GM21515 (cell line): ENCODE results near the gene PPARA.
"Not testable (repeated sequence)": the region's sequence is repeated elsewhere in the genome, so short reads cannot be mapped to it uniquely, and the experiment has no call there.

Source experiments
- ATAC-seq: cut with Tn5 transposase; IDR thresholded peaks from one replicate; pipeline ENCODE4 v1.9.1; 2021; ENCODE audit not compliant: unreplicated experiment

The PPARA gene

GRCh38 chr22:46240506-46240905, 90.2 kb downstream of the PPARA start:
- no peak for ATAC-seq

GRCh38 chr22:46240907-46241306, 90.6 kb downstream of the PPARA start:
- no peak for ATAC-seq

GRCh38 chr22:46241396-46242007, 91.2 kb downstream of the PPARA start:
- ATAC-seq = no peak

- no peak for ATAC-seq
Measured at GRCh38 chr22:46242076-46242475, 91.8 kb downstream of the PPARA start.

GRCh38 chr22:46244771-46245170, 94.4 kb downstream of the PPARA start:
- no peak for ATAC-seq

- ATAC-seq = no peak
Measured at GRCh38 chr22:46245511-46245910, 95.2 kb downstream of the PPARA start.

- no peak for ATAC-seq
Measured at GRCh38 chr22:46246178-46246577, 95.9 kb downstream of the PPARA start.

GRCh38 chr22:46247443-46247975, 97.2 kb downstream of the PPARA start:
- no peak for ATAC-seq

GRCh38 chr22:46250035-46250782, 99.9 kb downstream of the PPARA start, which contains the start of gene CDPF1:
TSS of gene CDPF1 (minus strand) at chr22:46250293. CDS start at chr22:46248284, 2,009 bp downstream.
- peak; percentile 74 for ATAC-seq

- no peak for ATAC-seq
Measured at GRCh38 chr22:46250783-46251125, 100.4 kb downstream of the PPARA start.

GRCh38 chr22:46251266-46251665, 100.9 kb downstream of the PPARA start:
- no peak for ATAC-seq

GRCh38 chr22:46251816-46252380, 101.6 kb downstream of the PPARA start:
- ATAC-seq = no peak

GRCh38 chr22:46256358-46256958, 106.1 kb downstream of the PPARA start:
- no peak for ATAC-seq

- no peak for ATAC-seq
Measured at GRCh38 chr22:46259374-46259773, 109.0 kb downstream of the PPARA start.

GRCh38 chr22:46260038-46260437, 109.7 kb downstream of the PPARA start:
- ATAC-seq = no peak

GRCh38 chr22:46262449-46263215, 112.3 kb downstream of the PPARA start:
- ATAC-seq = no peak

GRCh38 chr22:46263216-46263590, 112.9 kb downstream of the PPARA start, which contains the start of gene PKDREJ:
TSS of gene PKDREJ (minus strand) at chr22:46263343. CDS start at chr22:46263322, 21 bp downstream.
- ATAC-seq = no peak

GRCh38 chr22:46264520-46264919, 114.2 kb downstream of the PPARA start:
- not testable (repeated sequence) for ATAC-seq

GRCh38 chr22:46265627-46266026, 115.3 kb downstream of the PPARA start:
- not testable (repeated sequence) for ATAC-seq

GRCh38 chr22:46267431-46268279, 117.3 kb downstream of the PPARA start, which contains the start of gene TTC38:
TSS of gene TTC38 (plus strand) at chr22:46268008. CDS start at chr22:46268040, 32 bp downstream.
- ATAC-seq = peak; percentile 83
